OCI-LY7 (cell line): ENCODE measurements around the gene ZFYVE28.

Source experiments
- CTCF ChIP-seq: fragments of 200-600 bp; sonication (generic); conservative IDR thresholded peaks from 2 replicates; pipeline ENCODE4 v1.5.1; 2014; ENCODE audit warnings: mild to moderate bottlenecking, antibody characterized with exemption, low read length, moderate library complexity, mixed read lengths
- EZH2phosphoT487 ChIP-seq: fragments of 200-600 bp; sonication (generic); IDR thresholded peaks from 2 replicates; pipeline ENCODE4 v1.6.1; 2018; ENCODE audit warnings: low read depth, borderline replicate concordance, mild to moderate bottlenecking, mixed run types, antibody characterized with exemption, low read length, moderate library complexity, mixed read lengths

DNA sequence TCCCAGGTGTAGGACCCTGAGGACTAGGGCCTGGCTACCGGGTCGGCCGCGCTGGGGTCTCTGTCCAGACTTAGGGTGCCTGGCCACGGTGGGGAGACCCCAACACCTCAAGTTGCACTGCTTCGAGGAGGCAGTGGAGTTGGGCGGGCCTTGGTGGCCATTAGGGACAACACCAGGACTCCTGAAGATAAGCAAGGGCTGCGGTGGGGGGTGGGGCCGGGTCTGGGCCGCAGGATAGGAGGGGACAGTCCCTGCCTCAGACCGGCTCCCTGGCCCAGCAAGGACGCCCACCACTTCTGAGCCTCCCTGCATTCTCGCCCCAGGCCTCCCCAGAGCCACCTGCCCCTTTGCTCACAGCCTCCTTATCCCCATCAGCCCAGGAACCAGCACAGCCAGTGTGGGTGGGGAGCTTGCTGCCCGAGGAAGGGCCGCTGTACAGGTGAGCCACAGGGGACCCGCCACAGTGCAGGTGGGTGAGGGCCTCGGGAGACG lies 151.1 kb downstream of the ZFYVE28 start:
- TF ChIP-seq CTCF: no peak
- TF ChIP-seq EZH2phosphoT487: no peak
